IMR-90 (cell line): ENCODE results near the gene RAB41. TPM values are rescaled to one million over a fixed set of nuclear protein-coding genes. Genes with fewer than 3 reads are reported as not detected.
A peak's percentile ranks its signal among the peaks of the same experiment; 100 is the strongest.

Experiments used
- ATAC-seq: fragments of 200-7000 bp; cut with Tn5 transposase; 2 replicates; pipeline ENCODE4 v1.9.1; 2020; ENCODE audit warnings: low read depth, mild to moderate bottlenecking, moderate library complexity
- BruUV-seq: library from RNA; stranded (reverse); fragments of 400-500 nt; replicated peaks from 2 replicates; lab custom pipeline; 2021; lab: Mats Ljungman, UMichigan
- CTCF ChIA-PET: fragments of 300-600 bp; formaldehyde crosslinking; extraction: SDS; loops from one replicate; lab custom pipeline; 2021; ENCODE audit warnings: antibody characterized with exemption; lab: Yijun Ruan, JAX
- POLR2A ChIA-PET: fragments of 300-600 bp; sonication (Branson Sonifier 250); formaldehyde crosslinking; loops from one replicate; lab custom pipeline; 2022; ENCODE audit warnings: antibody characterized with exemption; ENCODE audit not compliant: unreplicated experiment; lab: Charles Lee
- DNase-seq: peaks from one replicate; pipeline ENCODE4 v3.0.0; 2013
- H2AFZ ChIP-seq: replicated peaks from 2 replicates; pipeline ENCODE3; 2013; ENCODE audit warnings: low read length, mild to moderate bottlenecking; ENCODE audit not compliant: poor library complexity
- H2AK5ac ChIP-seq: 2 replicates; pipeline ENCODE4 v1.6.1; 2013; ENCODE audit warnings: low read depth, low read length, inconsistent platforms
- H2AK9ac ChIP-seq: replicated peaks from 2 replicates; pipeline ENCODE3; 2013; ENCODE audit warnings: mild to moderate bottlenecking, low read depth, low read length, moderate library complexity; ENCODE audit not compliant: poor library complexity
- H2BK120ac ChIP-seq: 2 replicates; pipeline ENCODE4 v1.6.1; 2013; ENCODE audit warnings: low read depth, low read length, inconsistent platforms
- H2BK15ac ChIP-seq: 3 replicates; pipeline ENCODE4 v1.6.1; 2013; ENCODE audit warnings: low read depth, low read length, inconsistent platforms
- H2BK20ac ChIP-seq: 2 replicates; pipeline ENCODE4 v1.6.1; 2013; ENCODE audit warnings: low read depth, mild to moderate bottlenecking, inconsistent platforms, low read length, moderate library complexity
- H2BK5ac ChIP-seq: 2 replicates; pipeline ENCODE4 v1.6.1; 2013; ENCODE audit warnings: mild to moderate bottlenecking, low read depth, low read length, inconsistent platforms; ENCODE audit not compliant: poor library complexity, severe bottlenecking
- H3K14ac ChIP-seq: replicated peaks from 2 replicates; pipeline ENCODE4 v1.6.1; 2013; ENCODE audit warnings: low read depth, low read length, inconsistent platforms
- H3K18ac ChIP-seq: 2 replicates; pipeline ENCODE4 v1.6.1; 2013; ENCODE audit warnings: low read depth, low read length, control low read depth
- H3K23ac ChIP-seq: 2 replicates; pipeline ENCODE4 v1.6.1; 2013; ENCODE audit warnings: low read depth, low read length, inconsistent platforms
- H3K27ac ChIP-seq: 2 replicates; pipeline ENCODE4 v1.5.1; 2013; ENCODE audit warnings: mild to moderate bottlenecking, control low read depth, low read length; ENCODE audit not compliant: insufficient read depth
- H3K27me3 ChIP-seq: 2 replicates; pipeline ENCODE4 v1.6.1; 2013; ENCODE audit warnings: low read length; ENCODE audit not compliant: control insufficient read depth, insufficient read depth
- H3K36me3 ChIP-seq: 2 replicates; pipeline ENCODE4 v1.6.1; 2013; ENCODE audit warnings: low read length, mixed read lengths; ENCODE audit not compliant: control insufficient read depth, insufficient read depth
- H3K4ac ChIP-seq: 2 replicates; pipeline ENCODE4 v1.6.1; 2013; ENCODE audit warnings: low read depth, low read length, inconsistent platforms
- H3K4me1 ChIP-seq: 2 replicates; pipeline ENCODE4 v1.6.1; 2013; ENCODE audit warnings: low read length, mixed read lengths; ENCODE audit not compliant: control insufficient read depth, insufficient read depth
- H3K4me2 ChIP-seq: 2 replicates; pipeline ENCODE4 v1.6.1; 2013; ENCODE audit warnings: low read depth, mild to moderate bottlenecking, control low read depth, low read length, moderate library complexity
- H3K4me3 ChIP-seq: 2 replicates; pipeline ENCODE4 v1.5.1; 2013; ENCODE audit warnings: low read depth, mild to moderate bottlenecking, control low read depth, low read length, moderate library complexity; ENCODE audit not compliant: insufficient read depth
- H3K56ac ChIP-seq: 2 replicates; pipeline ENCODE4 v1.6.1; 2013; ENCODE audit warnings: low read length, inconsistent platforms; ENCODE audit not compliant: insufficient read depth; ENCODE audit errors: extremely low read depth
- H3K79me1 ChIP-seq, 2 experiments: 2 replicates each; pipeline ENCODE4 v1.6.1; 2013; ENCODE audit warnings: low read length in 2 of 2, inconsistent platforms in 1 of 2, low read depth in 1 of 2
- H3K9ac ChIP-seq: 2 replicates; pipeline ENCODE4 v1.6.1; 2013; ENCODE audit warnings: low read depth, low read length, control low read depth
- H3K9me1 ChIP-seq: 2 replicates; pipeline ENCODE4 v1.6.1; 2013; ENCODE audit warnings: low read length, inconsistent platforms; ENCODE audit not compliant: insufficient read depth
- H3K9me3 ChIP-seq: 2 replicates; pipeline ENCODE4 v1.6.1; 2013; ENCODE audit warnings: low read length; ENCODE audit not compliant: control insufficient read depth, insufficient read depth
- H4K20me1 ChIP-seq: 2 replicates; pipeline ENCODE4 v1.6.1; 2013; ENCODE audit warnings: low read length, inconsistent platforms; ENCODE audit not compliant: insufficient read depth
- H4K5ac ChIP-seq: 2 replicates; pipeline ENCODE4 v1.6.1; 2013; ENCODE audit warnings: mild to moderate bottlenecking, low read depth, low read length, control low read depth
- H4K8ac ChIP-seq, 2 experiments: 2 replicates each; pipeline ENCODE4 v1.6.1; 2013; ENCODE audit warnings: low read depth in 2 of 2, low read length in 2 of 2, control low read depth in 1 of 2, inconsistent platforms in 1 of 2
- H4K91ac ChIP-seq: 2 replicates; pipeline ENCODE4 v1.6.1; 2013; ENCODE audit warnings: low read depth, low read length, inconsistent platforms; ENCODE audit not compliant: insufficient read depth
- CTCF ChIP-seq: conservative IDR thresholded peaks from 2 replicates; pipeline ENCODE4 v1.5.1; 2012; ENCODE audit warnings: mild to moderate bottlenecking, low read depth, low read length, improper control_type of control experiment
- ELK1 ChIP-seq: fragments of 150-350 bp; IDR thresholded peaks from 2 replicates; pipeline ENCODE4 v1.6.1; 2016; ENCODE audit warnings: low read depth, mild to moderate bottlenecking, low read length, moderate library complexity, borderline replicate concordance
- FOS ChIP-seq: fragments of 150-350 bp; IDR thresholded peaks from 2 replicates; pipeline ENCODE4 v1.6.1; 2016; ENCODE audit warnings: low read depth, low read length
- MAFK ChIP-seq: IDR thresholded peaks from 2 replicates; pipeline ENCODE4 v1.6.1; 2012; ENCODE audit warnings: low read depth, low read length, improper control_type of control experiment
- NFE2L2 ChIP-seq: fragments of 150-350 bp; IDR thresholded peaks from 2 replicates; pipeline ENCODE4 v1.6.1; 2016; ENCODE audit warnings: low read depth, mild to moderate bottlenecking, low read length
- POLR2A ChIP-seq: IDR thresholded peaks from 2 replicates; pipeline ENCODE4 v1.6.1; 2012; ENCODE audit warnings: mild to moderate bottlenecking, low read depth, low read length
- RAD21 ChIP-seq: IDR thresholded peaks from 2 replicates; pipeline ENCODE4 v1.6.1; 2012; ENCODE audit warnings: low read length, improper control_type of control experiment
- SMC3 ChIP-seq: fragments of 150-350 bp; IDR thresholded peaks from 2 replicates; pipeline ENCODE4 v1.6.1; 2016; ENCODE audit warnings: low read depth, mild to moderate bottlenecking, antibody characterized with exemption, low read length, moderate library complexity
- WGBS, 2 experiments: methylation state at CpG; one replicate each; pipeline versions ENCODE4 v1.1.5 to v1.1.7; 2013; ENCODE audit warnings: missing lambda C conversion rate in 2 of 2; ENCODE audit not compliant: insufficient read length in 1 of 2; ENCODE audit errors: extremely low coverage in 2 of 2; 5-methylcytosine and 5-hydroxymethylcytosine counted together
- dilution Hi-C: fragments of 300-500 bp; cut with HindIII; formaldehyde crosslinking; loops from one replicate; pipeline ENCODE4 v1.14.3; 2018; ENCODE audit warnings: low sequenced_read_pairs; ENCODE audit not compliant: unreplicated experiment
- in situ Hi-C: fragments of 300-500 bp; cut with MboI; formaldehyde crosslinking; loops from 3 replicates; pipeline ENCODE4 v1.14.3; 2019; ENCODE audit warnings: low sequenced_read_pairs, inconsistent platforms, mixed read lengths
- intact Hi-C: fragments of 100-400 bp; cut with micrococcal nuclease; formaldehyde crosslinking; loops from 2 replicates; pipeline ENCODE4 v1.10.0; 2022
- polyA plus RNA-seq, 3 experiments: library from polyadenylated mRNA; depleted of rRNA; stranded (reverse); fragments of >200 nt; gene quantifications; 2 replicates each; pipeline ENCODE4 v1.2.3, GENCODE V29; 2012; ENCODE audit warnings: low replicate concordance in 1 of 3
- total RNA-seq: library from RNA; depleted of rRNA; stranded (reverse); fragments of >200 nt; gene quantifications from 2 replicates; pipeline ENCODE4 v1.2.3, GENCODE V29; 2012

The RAB41 gene
- total and polyA plus RNA-seq, 2 of the 4 experiments (the other 2 are of a cell fraction): not detected

- H2AFZ ChIP-seq: peak overlapping the region; percentile 70
- no peak overlapping the region for H3K4me2 ChIP-seq
- H3K79me1 ChIP-seq: no peaks in the 10 kb centered on the region
- H4K5ac ChIP-seq: no peak overlapping the region
- ChIA-PET POLR2A (no interaction called here), CTCF (interaction anchor here (1.0 kb wide), 1 partner anchor 130 kb away, joined by 3 read pairs; the partner anchor contains the start of gene IGBP1)
- H3K9me3 ChIP-seq: no peaks in the 10 kb centered on the region
- no peak overlapping the region for H3K27ac ChIP-seq
- no TSS peak for BruUV-seq
- H4K91ac ChIP-seq: no peak overlapping the region
- H3K56ac ChIP-seq: no peak overlapping the region
- no peak overlapping the region for H3K18ac ChIP-seq
- no peak overlapping the region for H3K4me3 ChIP-seq
- no peak overlapping the region for H4K8ac ChIP-seq
- H2BK15ac ChIP-seq: no peak overlapping the region
- no peaks in the 10 kb centered on the region for H4K20me1 ChIP-seq
- dilution Hi-C loops: no loop called here
- H2AK5ac ChIP-seq: no peak overlapping the region
- ATAC-seq: peak; percentile 64
- no peak for TF ChIP-seq ELK1
- no peak for TF ChIP-seq FOS
- no peak for TF ChIP-seq POLR2A
- peak; percentile 55 for TF ChIP-seq RAD21
- peak; percentile 39; the same call in 1 of the 2 replicates for TF ChIP-seq SMC3
- peak; percentile 52 for TF ChIP-seq CTCF
- no peak for TF ChIP-seq NFE2L2
- no peak for TF ChIP-seq MAFK
- H2BK5ac ChIP-seq: no peak overlapping the region
- 12% methylated on average over 6 of the region's 7 CpGs; no CpG with 5 or more reads in 1 of the 2 experiments for WGBS, 2 experiments
- in situ Hi-C loops: no loop called here
- no peak overlapping the region for H3K14ac ChIP-seq
- H2AK9ac ChIP-seq: no peak overlapping the region
- H3K4me1 ChIP-seq: no peaks in the 10 kb centered on the region
- H2BK120ac ChIP-seq: no peak overlapping the region
- no peak overlapping the region for H3K4ac ChIP-seq
- peak; percentile 28 for DNase-seq
- H3K27me3 ChIP-seq: peaks cover 11% of the 10 kb centered on the region
- no peaks in the 10 kb centered on the region for H3K36me3 ChIP-seq
- H3K9me1 ChIP-seq: no peaks in the 10 kb centered on the region
- intact Hi-C loops: loop anchor here (2.0 kb wide), 1 partner anchor 130 kb away; the partner anchor contains the start of gene IGBP1
- no peak overlapping the region for H3K9ac ChIP-seq
- H2BK20ac ChIP-seq: no peak overlapping the region
- no peak overlapping the region for H3K23ac ChIP-seq
Measured at GRCh38 chrX:70262952-70263567, 18.9 kb upstream of the RAB41 start.
